ENCODE measurements around the gene GAPDHS. TPM values are rescaled to one million over a fixed set of nuclear protein-coding genes. Genes with fewer than 3 reads are reported as not detected.

Gene GAPDHS
- total and polyA plus RNA-seq, 2 experiments from 2014 or later = not detected

DNA sequence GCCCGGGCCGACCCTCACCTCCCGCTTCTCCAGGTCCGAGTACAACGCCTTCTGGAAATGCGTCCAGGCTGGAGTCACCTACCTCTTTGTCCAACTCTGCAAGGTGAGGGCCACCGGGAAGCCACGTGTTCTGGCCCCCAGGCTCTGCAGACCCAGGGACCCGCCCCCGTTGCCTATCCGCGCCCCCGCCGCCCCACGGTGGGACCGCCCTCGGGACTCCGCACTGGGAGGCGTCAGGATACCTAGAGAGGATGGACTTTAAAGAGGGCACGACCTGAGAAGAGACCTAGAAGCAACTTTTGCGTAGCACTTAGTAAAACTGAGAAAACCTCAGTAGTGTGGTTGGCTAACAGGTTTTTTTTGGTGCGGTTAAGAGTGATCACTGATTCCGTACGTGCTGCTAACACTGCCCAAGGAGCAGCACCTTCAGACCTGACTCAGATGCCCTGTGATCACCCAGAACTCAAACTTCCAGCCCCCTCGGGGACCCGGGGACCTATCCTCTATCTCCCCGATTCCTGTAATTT is 12.7 kb downstream of the GAPDHS start:
- TF ChIP-seq EZH2phosphoT487 (IDR thresholded peaks at IDR 0.05; ENCODE audit: insufficient read depth, low read depth) (no peak), EZH2 (IDR thresholded peaks at IDR 0.05; ENCODE audit: insufficient read depth, poor library complexity, severe bottlenecking) (no peak)
- H3K79me2 ChIP-seq (ENCODE audit: insufficient read depth) = peaks cover 29% of the 10 kb centered on the region
- no peaks in the 10 kb centered on the region for H3F3A ChIP-seq (ENCODE audit: insufficient read depth)
- H3K36me3 ChIP-seq (ENCODE audit: low read depth) = no peaks in the 10 kb centered on the region
- no peaks in the 10 kb centered on the region for H3K4me1 ChIP-seq (ENCODE audit: insufficient read depth)
- in situ Hi-C loops (cut with MboI) = no loop called here
- peak overlapping the region; percentile 94 for H3K9ac ChIP-seq
- H3K4me2 ChIP-seq (ENCODE audit: unreplicated experiment) = peak overlapping the region; percentile 93
- H3K4me3 ChIP-seq = peak overlapping the region; percentile 90
- peak; percentile 64 for DNase-seq
- WGBS, 2 experiments (ENCODE audit: low coverage in 1 of 2, low lambda C conversion rate in 2 of 2, missing lambda C conversion rate in 2 of 2) = 4 to 7% methylated on average over 16 to 27 of the region's 27 CpGs
- peak overlapping the region; percentile 94 for H2AFZ ChIP-seq
- peak overlapping the region; percentile 46 for H3K27ac ChIP-seq
- no peaks in the 10 kb centered on the region for H3K9me2 ChIP-seq (ENCODE audit: insufficient read depth)
- no peaks in the 10 kb centered on the region for H3K27me3 ChIP-seq (replicated peaks; ENCODE audit: insufficient read depth)
- no peaks in the 10 kb centered on the region for H3K9me3 ChIP-seq (ENCODE audit: low read depth)
- no peaks in the 10 kb centered on the region for H4K20me1 ChIP-seq (ENCODE audit: insufficient read depth)

DNA sequence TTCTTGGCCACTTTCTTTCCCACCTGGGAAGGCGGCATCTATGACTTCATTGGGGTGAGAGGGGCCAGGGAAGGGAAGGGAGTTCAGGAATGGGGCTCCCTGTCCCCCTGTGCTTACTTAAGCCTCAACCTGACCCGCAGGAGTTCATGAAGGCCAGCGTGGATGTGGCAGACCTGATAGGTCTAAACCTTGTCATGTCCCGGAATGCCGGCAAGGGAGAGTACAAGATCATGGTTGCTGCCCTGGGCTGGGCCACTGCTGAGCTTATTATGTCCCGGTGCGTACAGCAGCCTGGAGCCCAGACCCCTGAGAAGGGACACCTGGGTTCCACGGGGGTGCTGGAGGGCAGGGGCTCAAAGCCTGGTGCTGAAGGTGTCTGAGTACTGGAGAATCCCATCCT is 13.3 kb downstream of the GAPDHS start:
- Histone ChIP-seq H3K9ac (peak overlapping the region; percentile 94), H3K9me2 (ENCODE audit: insufficient read depth) (no peaks in the 10 kb centered on the region), H3K79me2 (ENCODE audit: insufficient read depth) (peaks cover 29% of the 10 kb centered on the region), H3K36me3 (ENCODE audit: low read depth) (no peaks in the 10 kb centered on the region), H3K27me3 (replicated peaks; ENCODE audit: insufficient read depth) (no peaks in the 10 kb centered on the region), H3K9me3 (ENCODE audit: low read depth) (no peaks in the 10 kb centered on the region), H3K4me1 (ENCODE audit: insufficient read depth) (no peaks in the 10 kb centered on the region), H3K4me2 (ENCODE audit: unreplicated experiment) (peak overlapping the region; percentile 93), H3K4me3 (peak overlapping the region; percentile 90), H4K20me1 (ENCODE audit: insufficient read depth) (no peaks in the 10 kb centered on the region), H3F3A (ENCODE audit: insufficient read depth) (no peaks in the 10 kb centered on the region), H3K27ac (no peak overlapping the region), H2AFZ (no peak overlapping the region)
- TF ChIP-seq EZH2phosphoT487 (IDR thresholded peaks at IDR 0.05; ENCODE audit: insufficient read depth, low read depth) = no peak
- TF ChIP-seq EZH2 (IDR thresholded peaks at IDR 0.05; ENCODE audit: insufficient read depth, poor library complexity, severe bottlenecking) = no peak
- in situ Hi-C loops (cut with MboI) = no loop called here
- 89 to 90% methylated on average over 8 of the region's 8 CpGs for WGBS, 2 experiments (ENCODE audit: low coverage in 1 of 2, low lambda C conversion rate in 2 of 2, missing lambda C conversion rate in 2 of 2)
- DNase-seq = no peak

DNA sequence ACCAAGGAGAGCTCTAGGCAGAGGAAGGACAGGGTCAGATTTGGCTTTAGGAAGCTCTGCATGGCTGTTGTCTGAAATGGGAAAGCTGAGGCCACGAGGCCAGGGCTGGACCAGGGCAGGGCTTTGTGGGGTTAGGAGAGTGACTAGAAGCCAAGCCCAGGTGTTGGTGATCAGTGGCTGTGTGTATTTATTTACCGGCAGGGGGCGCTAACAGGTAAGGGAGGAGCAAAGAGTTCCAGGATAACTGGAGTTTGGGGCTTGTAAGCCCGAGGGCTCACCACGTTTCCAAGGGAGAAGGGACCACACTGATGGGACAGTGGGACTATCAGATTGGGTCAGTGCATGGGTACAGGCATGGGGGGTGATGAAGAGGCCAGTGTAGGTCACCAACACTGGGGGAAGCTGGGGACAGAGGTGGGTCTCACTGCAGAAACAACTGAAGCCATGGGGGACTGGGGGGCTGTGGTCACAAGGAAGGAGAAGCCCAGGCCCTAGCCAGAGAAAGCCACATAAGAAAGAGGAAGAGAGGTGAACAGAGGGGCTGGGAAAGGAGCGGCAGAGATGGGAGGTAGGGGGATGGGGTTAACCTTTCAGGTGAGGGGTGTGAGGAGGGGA is 16.0 kb downstream of the GAPDHS start:
- TF ChIP-seq EZH2 (IDR thresholded peaks at IDR 0.05; ENCODE audit: insufficient read depth, poor library complexity, severe bottlenecking) (no peak), EZH2phosphoT487 (IDR thresholded peaks at IDR 0.05; ENCODE audit: insufficient read depth, low read depth) (no peak)
- no peaks in the 10 kb centered on the region for H3F3A ChIP-seq (ENCODE audit: insufficient read depth)
- peak; percentile 84 for DNase-seq
- no peaks in the 10 kb centered on the region for H3K27me3 ChIP-seq (replicated peaks; ENCODE audit: insufficient read depth)
- H3K9me2 ChIP-seq (ENCODE audit: insufficient read depth) = no peaks in the 10 kb centered on the region
- H3K4me3 ChIP-seq = no peak overlapping the region
- H3K9ac ChIP-seq = no peak overlapping the region
- H3K79me2 ChIP-seq (ENCODE audit: insufficient read depth) = peaks cover 25% of the 10 kb centered on the region
- no peaks in the 10 kb centered on the region for H3K4me1 ChIP-seq (ENCODE audit: insufficient read depth)
- WGBS, 2 experiments (ENCODE audit: low coverage in 1 of 2, low lambda C conversion rate in 2 of 2, missing lambda C conversion rate in 2 of 2) = 19 to 21% methylated on average over 6 of the region's 6 CpGs
- no peak overlapping the region for H2AFZ ChIP-seq
- no peaks in the 10 kb centered on the region for H4K20me1 ChIP-seq (ENCODE audit: insufficient read depth)
- H3K9me3 ChIP-seq (ENCODE audit: low read depth) = no peaks in the 10 kb centered on the region
- in situ Hi-C loops (cut with MboI) = no loop called here
- H3K36me3 ChIP-seq (ENCODE audit: low read depth) = no peaks in the 10 kb centered on the region
- no peak overlapping the region for H3K27ac ChIP-seq
- H3K4me2 ChIP-seq (ENCODE audit: unreplicated experiment) = no peak overlapping the region

DNA sequence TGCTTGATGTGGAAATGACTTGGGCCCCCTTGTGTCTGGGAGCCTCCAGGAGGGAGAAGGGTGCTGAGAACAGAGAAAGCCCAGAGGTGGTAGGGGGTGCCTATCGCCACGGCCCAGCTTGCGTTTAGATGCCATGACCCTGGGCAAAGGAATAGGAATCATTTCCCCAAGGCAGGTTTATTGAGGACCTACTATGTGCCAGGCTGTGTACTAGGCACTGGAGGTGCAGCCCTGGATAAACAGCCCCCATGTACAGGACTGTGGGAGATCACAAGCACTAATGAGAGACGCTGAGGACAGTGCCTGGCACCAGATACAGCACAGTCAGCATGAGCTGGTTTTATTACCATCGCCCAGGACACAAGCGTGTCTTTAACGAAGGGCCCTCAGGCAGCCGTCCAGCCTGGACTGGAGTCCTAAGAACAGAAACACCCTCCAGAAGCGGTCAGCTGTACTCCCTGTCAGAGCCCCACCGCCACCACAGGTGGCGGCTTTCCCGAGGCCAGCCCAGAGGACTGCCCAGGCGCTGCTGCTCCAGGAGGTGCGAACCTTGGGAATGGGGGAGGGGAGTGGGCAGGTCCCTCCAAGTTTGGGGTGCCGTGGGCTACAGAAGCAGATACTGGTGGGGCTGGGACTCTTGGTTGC is 16.7 kb downstream of the GAPDHS start:
- peaks cover 17% of the 10 kb centered on the region for H3K79me2 ChIP-seq (ENCODE audit: insufficient read depth)
- 80 to 86% methylated on average over 14 to 15 of the region's 15 CpGs for whole genome bisulfite sequencing, 2 experiments (ENCODE audit: low coverage in 1 of 2, low lambda C conversion rate in 2 of 2, missing lambda C conversion rate in 2 of 2)
- in situ Hi-C loops (cut with MboI) = no loop called here

More for the DNA sequence above, 16.7 kb downstream of the GAPDHS start:
- Histone ChIP-seq H3K27ac (no peak overlapping the region), H3K4me2 (ENCODE audit: unreplicated experiment) (no peak overlapping the region), H3K36me3 (ENCODE audit: low read depth) (no peaks in the 10 kb centered on the region), H3K4me1 (ENCODE audit: insufficient read depth) (no peaks in the 10 kb centered on the region), H2AFZ (no peak overlapping the region), H3F3A (ENCODE audit: insufficient read depth) (no peaks in the 10 kb centered on the region), H3K4me3 (no peak overlapping the region), H3K9me3 (ENCODE audit: low read depth) (no peaks in the 10 kb centered on the region), H3K9ac (no peak overlapping the region), H4K20me1 (ENCODE audit: insufficient read depth) (no peaks in the 10 kb centered on the region), H3K9me2 (ENCODE audit: insufficient read depth) (no peaks in the 10 kb centered on the region), H3K27me3 (replicated peaks; ENCODE audit: insufficient read depth) (no peaks in the 10 kb centered on the region)
- no peak for DNase-seq
- TF ChIP-seq EZH2phosphoT487 (IDR thresholded peaks at IDR 0.05; ENCODE audit: insufficient read depth, low read depth) = no peak
- no peak for TF ChIP-seq EZH2 (IDR thresholded peaks at IDR 0.05; ENCODE audit: insufficient read depth, poor library complexity, severe bottlenecking)

Data from GM23248 (cell line).